DOHH2 (cell line): ENCODE data around the gene MYCN.

Experiments
- CTCF ChIP-seq: fragments of 200-600 bp; sonication (generic); IDR thresholded peaks from one replicate; pipeline ENCODE4 v1.5.1; 2014; ENCODE audit warnings: antibody characterized with exemption, mild to moderate bottlenecking, low read depth, low read length; ENCODE audit not compliant: poor library complexity, severe bottlenecking
- EZH2phosphoT487 ChIP-seq: fragments of 200-600 bp; sonication (generic); IDR thresholded peaks from 2 replicates; pipeline ENCODE4 v1.6.1; 2017; ENCODE audit warnings: borderline replicate concordance, mild to moderate bottlenecking, antibody characterized with exemption, low read length, moderate library complexity, mixed read lengths

DNA sequence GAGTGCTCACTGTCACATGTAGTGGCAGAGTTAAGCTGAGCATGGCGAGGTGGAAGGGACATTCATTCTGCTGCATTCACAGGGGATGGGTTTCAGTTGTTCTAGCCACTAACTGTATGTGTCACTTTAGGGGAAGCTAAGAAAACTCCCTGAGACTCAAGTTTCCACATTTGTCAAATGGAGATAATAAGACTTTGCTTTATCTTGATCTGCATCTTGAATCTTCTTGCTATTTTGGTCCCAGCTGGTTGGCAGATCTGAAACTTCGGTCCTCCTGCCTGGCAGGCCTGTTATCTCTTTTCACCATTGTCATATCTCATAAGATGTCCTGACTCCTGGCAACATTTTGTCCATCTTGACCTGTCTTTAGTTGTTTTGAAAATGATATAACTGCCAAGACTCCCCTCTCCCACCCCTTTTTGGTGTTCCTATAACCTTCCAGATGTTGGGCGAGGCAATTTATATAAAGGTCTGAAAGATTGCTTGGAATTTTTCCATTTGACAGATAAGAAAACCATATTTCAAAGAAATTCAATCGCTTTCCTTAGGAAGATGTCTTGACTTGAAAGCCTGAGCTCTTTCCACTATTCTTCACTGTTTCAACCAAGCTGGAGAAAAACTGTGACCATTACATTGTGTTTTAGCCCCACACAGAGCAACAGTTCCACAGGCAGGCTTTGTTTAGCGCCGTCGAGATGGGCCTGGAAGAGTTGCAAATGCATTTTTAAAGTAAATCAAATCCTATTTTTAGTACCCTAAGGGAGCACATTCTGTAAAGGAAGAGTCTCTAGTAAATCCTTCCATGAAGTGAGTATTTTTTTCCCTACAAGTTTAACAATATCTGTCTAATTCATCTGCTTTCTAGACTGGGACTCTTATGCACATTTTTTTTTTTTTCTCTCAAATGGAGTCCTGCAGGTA is 33.4 kb downstream of the MYCN start:
- no peak for TF ChIP-seq CTCF
- no peak for TF ChIP-seq EZH2phosphoT487
